Stomach (tissue), 9 donors: Measurements from ENCODE around the gene PLEKHH2. TPM values are rescaled to one million over a fixed set of nuclear protein-coding genes. Genes with fewer than 3 reads are reported as not detected.
"Not testable (repeated sequence)": the region's sequence is repeated elsewhere in the genome, so short reads cannot be mapped to it uniquely, and the experiment has no call there.

Experiments
- DNase-seq, 2 donors: peaks; one replicate each; pipeline versions ENCODE4 v3.0.0 to v3.0.0-alpha.2; 2013 to 2019
- H3K27ac ChIP-seq, 5 donors: fragments of 200-600 bp in 4 of 5; sonication (generic) in 4 of 5; one replicate each; pipeline ENCODE4 v1.5.1; 2013 to 2019; ENCODE audit warnings: mild to moderate bottlenecking in 1 of 5, moderate library complexity in 1 of 5
- H3K27me3 ChIP-seq, 3 donors: fragments of 200-600 bp; sonication (generic); one replicate each; pipeline ENCODE4 v1.5.1; 2017 to 2019; ENCODE audit warnings: mixed run types in 1 of 3
- H3K36me3 ChIP-seq, 4 donors: fragments of 200-600 bp; sonication (generic); 1 replicate in 3 of 4; 2 replicates in 1 of 4; pipeline ENCODE4 v1.5.1; 2016 to 2019
- H3K4me1 ChIP-seq, 4 donors: fragments of 200-600 bp; sonication (generic); one replicate each; pipeline ENCODE4 v1.5.1; 2016 to 2019
- H3K4me3 ChIP-seq, 4 donors: fragments of 200-600 bp; sonication (generic) in 3 of 4; one replicate each; pipeline ENCODE4 v1.5.1; 2016 to 2019; ENCODE audit warnings: mild to moderate bottlenecking in 1 of 4
- H3K9me3 ChIP-seq, 4 donors: fragments of 200-600 bp; sonication (generic); one replicate each; pipeline ENCODE4 v1.5.1; 2016 to 2019
- CTCF ChIP-seq, 7 experiments: fragments of 450-650 bp in 4 of 7; fragments of 200-600 bp in 3 of 7; sonication (generic) in 3 of 7; IDR thresholded peaks; one replicate each; pipeline ENCODE4 v1.5.1; 2016 to 2019; ENCODE audit warnings: antibody characterized with exemption in 7 of 7, control low read depth in 2 of 7, mild to moderate bottlenecking in 1 of 7
- EP300 ChIP-seq: sonication (generic); formaldehyde crosslinking; IDR thresholded peaks from one replicate; pipeline ENCODE4 v1.6.1; 2017; ENCODE audit warnings: antibody characterized with exemption
- POLR2A ChIP-seq, 4 donors: fragments of 450-650 bp; IDR thresholded peaks; one replicate each; pipeline ENCODE4 v1.6.1; 2016; ENCODE audit warnings: antibody characterized with exemption in 4 of 4, control low read depth in 2 of 4, mild to moderate bottlenecking in 1 of 4, moderate library complexity in 1 of 4
- POLR2AphosphoS5 ChIP-seq, 3 donors: sonication (generic); formaldehyde crosslinking; IDR thresholded peaks; one replicate each; pipeline ENCODE4 v1.6.1; 2016; ENCODE audit warnings: antibody characterized with exemption in 3 of 3
- WGBS, 5 donors: extraction: QIAGEN DNeasy Blood & Tissue Kit in 3 of 5; methylation state at CpG; one replicate each; pipeline versions ENCODE4 v1.1.5 to v1.1.7; 2013 to 2018; 5-methylcytosine and 5-hydroxymethylcytosine counted together
- intact Hi-C: fragments of 100-400 bp; cut with DNase I; formaldehyde crosslinking; loops from one replicate; pipeline ENCODE4 v1.15.1; 2023; ENCODE audit warnings: low total_unique reads
- polyA plus RNA-seq, 3 donors: library from polyadenylated mRNA; stranded (reverse); fragments of 200-250 nt; gene quantifications; one replicate each; pipeline ENCODE4 v1.2.3, GENCODE V29; 2013
- total RNA-seq, 5 donors: library from RNA; depleted of rRNA; stranded (reverse); fragments of >200 nt; gene quantifications; one replicate each; pipeline versions ENCODE4 v1.1.0 to v1.2.3, GENCODE V29; 2014 to 2016
- donor health status: healthy with polysubstance abuse.
- donor health status: Bipolar disorder and iron deficiency.
- donor health status: healthy.

Gene PLEKHH2
- total and polyA plus RNA-seq, 8 donors = 1.8 to 130 (median 11.1) TPM

GRCh38 chr2:43724728-43725526 lies 87.9 kb downstream of the PLEKHH2 start:
- H3K27ac ChIP-seq = no peak overlapping the region
- H3K27me3 ChIP-seq = no peaks in the 10 kb centered on the region
- no peak for TF ChIP-seq EP300
- TF ChIP-seq POLR2AphosphoS5 (IDR thresholded peaks at IDR 0.05) = no peak
- no peak for TF ChIP-seq POLR2A (IDR thresholded peaks at IDR 0.05)
- TF ChIP-seq CTCF (IDR thresholded peaks at IDR 0.05) = no peak
- H3K4me3 ChIP-seq = no peak overlapping the region
- intact Hi-C loops = no loop called here
- 39 to 54% (median 45%) methylated on average over 4 of the region's 4 CpGs for WGBS, 5 donors
- no peaks in the 10 kb centered on the region for H3K4me1 ChIP-seq
- H3K36me3 ChIP-seq = peaks cover 0 to 5% (median 0%) of the 10 kb centered on the region in 4 donors
- no peaks in the 10 kb centered on the region for H3K9me3 ChIP-seq
- DNase-seq = peak in 1 of 2 donors; percentile 5

- H3K36me3 ChIP-seq = peaks cover 0 to 3% (median 0%) of the 10 kb centered on the region in 4 donors
- H3K4me3 ChIP-seq = no peak overlapping the region
- intact Hi-C loops = no loop called here
- no peak overlapping the region for H3K27ac ChIP-seq
- TF ChIP-seq EP300 = no peak
- no peaks in the 10 kb centered on the region for H3K27me3 ChIP-seq
- no peak for DNase-seq
- WGBS, 5 donors = 95 to 100% (median 95%) methylated on average over 3 of the region's 3 CpGs
- H3K4me1 ChIP-seq = no peaks in the 10 kb centered on the region
- no peaks in the 10 kb centered on the region for H3K9me3 ChIP-seq
Observed at GRCh38 chr2:43725711-43726246, 88.7 kb downstream of the PLEKHH2 start.

GRCh38 chr2:43726961-43727633 lies 90.0 kb downstream of the PLEKHH2 start:
- H3K27ac ChIP-seq, H3K27me3 ChIP-seq, H3K36me3 ChIP-seq, H3K4me3 ChIP-seq, H3K4me1 ChIP-seq, H3K9me3 ChIP-seq, DNase-seq, intact Hi-C loops: not testable (repeated sequence)
- 68 to 71% (median 69%) methylated on average over 13 to 14 of the region's 14 CpGs for WGBS, 5 donors

GRCh38 chr2:43727634-43728014 lies 90.6 kb downstream of the PLEKHH2 start:
- intact Hi-C loops = no loop called here
- H3K27me3 ChIP-seq = no peaks in the 10 kb centered on the region
- TF ChIP-seq EP300 (no peak), POLR2A (IDR thresholded peaks at IDR 0.05) (no peak), POLR2AphosphoS5 (IDR thresholded peaks at IDR 0.05) (no peak), CTCF (IDR thresholded peaks at IDR 0.05) (no peak)
- H3K27ac ChIP-seq = no peak overlapping the region
- no peaks in the 10 kb centered on the region for H3K36me3 ChIP-seq
- DNase-seq = no peak
- no peak overlapping the region for H3K4me3 ChIP-seq
- H3K9me3 ChIP-seq = no peaks in the 10 kb centered on the region
- WGBS, 5 donors = 95 to 100% (median 98%) methylated on average over 2 of the region's 2 CpGs
- no peaks in the 10 kb centered on the region for H3K4me1 ChIP-seq

GRCh38 chr2:43729491-43730174 lies 92.6 kb downstream of the PLEKHH2 start:
- TF ChIP-seq CTCF (IDR thresholded peaks at IDR 0.05) (no peak), POLR2A (IDR thresholded peaks at IDR 0.05) (no peak), EP300 (no peak), POLR2AphosphoS5 (IDR thresholded peaks at IDR 0.05) (no peak)
- H3K9me3 ChIP-seq = no peaks in the 10 kb centered on the region
- no peak overlapping the region for H3K27ac ChIP-seq
- H3K4me3 ChIP-seq = no peak overlapping the region
- peak in 1 of 2 donors; percentile 9 for DNase-seq
- H3K4me1 ChIP-seq = no peaks in the 10 kb centered on the region
- 46 to 55% (median 51%) methylated on average over 5 of the region's 5 CpGs for WGBS, 5 donors
- H3K27me3 ChIP-seq = no peaks in the 10 kb centered on the region
- intact Hi-C loops = no loop called here
- peaks cover 0 to 8% (median 0%) of the 10 kb centered on the region in 4 donors for H3K36me3 ChIP-seq
